Stimulated activated CD4-positive, alpha-beta T cell treated with anti-CD3 and anti-CD28 coated beads, TNF-alpha, amount 100 ng/mL, for 48 hours (primary cell): ENCODE measurements around the gene ZRSR2.

Experiments
- DNase-seq, 3 donors: peaks; one replicate each; pipeline ENCODE4 v3.0.0-alpha.2; 2020; ENCODE audit warnings: low read depth in 3 of 3

The ZRSR2 gene

GRCh38 chrX:15854080-15854655, 63.9 kb downstream of the ZRSR2 start:
- DNase-seq: peak in 2 of 3 donors; percentile 3 to 33

- peak; percentile 74 to 94 (median 86) for DNase-seq
Measured at GRCh38 chrX:15854712-15855567, 64.7 kb downstream of the ZRSR2 start, which contains the start of gene AP1S2. Gene AP1S2, minus strand, starts transcription at chrX:15854813. Its CDS starts 2,289 bp downstream, at chrX:15852524.

DNA sequence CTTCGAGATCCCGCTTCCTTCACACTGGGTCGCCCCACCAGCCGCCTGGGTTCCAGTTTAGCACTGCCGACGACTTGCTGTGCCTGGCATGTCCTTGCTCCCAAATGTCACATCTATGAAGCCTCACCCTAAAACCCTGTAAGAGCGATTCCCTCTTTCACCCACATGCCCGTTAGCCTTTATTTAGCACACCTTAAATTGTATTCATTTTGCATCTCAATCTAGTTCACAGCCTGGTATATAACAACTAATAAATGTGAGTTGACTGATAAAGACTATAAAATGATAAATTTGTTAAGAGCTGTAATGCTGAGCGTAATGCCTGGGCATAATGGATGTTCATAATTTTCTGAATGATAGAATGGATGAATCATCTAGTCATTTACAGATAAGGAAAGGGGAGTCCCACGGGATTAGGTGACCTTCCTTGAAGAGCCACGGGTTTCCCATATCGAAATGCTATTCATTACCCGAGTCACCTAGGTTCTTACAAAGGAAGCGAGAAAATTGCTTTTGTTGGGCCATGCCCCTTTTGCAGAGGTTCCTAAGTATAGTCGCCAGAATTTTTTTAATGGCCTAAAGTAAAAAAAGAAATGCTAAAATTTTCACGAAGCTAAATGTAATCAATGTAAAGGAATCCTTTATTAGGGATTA, 65.4 kb downstream of the ZRSR2 start:
- no peak for DNase-seq

- DNase-seq: no peak
Measured at GRCh38 chrX:15856222-15856587, 65.9 kb downstream of the ZRSR2 start.

- no peak for DNase-seq
Measured at GRCh38 chrX:15856636-15857035, 66.4 kb downstream of the ZRSR2 start.

- no peak for DNase-seq
Measured at GRCh38 chrX:15858051-15858450, 67.8 kb downstream of the ZRSR2 start.

DNA sequence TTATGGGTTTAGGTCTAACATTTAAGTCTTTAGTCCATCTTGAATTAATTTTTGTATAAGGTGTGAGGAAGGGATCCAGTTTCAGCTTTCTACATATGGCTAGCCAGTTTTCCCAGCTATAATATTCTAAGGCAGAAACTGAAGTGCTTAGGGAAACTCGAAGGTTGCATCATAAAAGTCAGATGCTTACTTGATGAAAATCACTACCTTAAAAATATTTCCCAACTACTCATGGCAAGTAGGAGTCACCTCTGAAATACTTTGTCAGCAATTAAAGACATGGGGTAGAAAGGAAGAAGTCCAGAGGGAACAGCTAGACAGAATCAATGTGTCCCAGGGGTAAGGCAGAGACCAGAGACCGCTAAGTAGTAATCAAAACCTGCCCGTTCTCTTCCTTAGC, 70.6 kb downstream of the ZRSR2 start:
- DNase-seq: no peak

GRCh38 chrX:15864023-15864422, 73.7 kb downstream of the ZRSR2 start:
- no peak for DNase-seq

GRCh38 chrX:15864629-15865028, 74.3 kb downstream of the ZRSR2 start:
- no peak for DNase-seq

DNA sequence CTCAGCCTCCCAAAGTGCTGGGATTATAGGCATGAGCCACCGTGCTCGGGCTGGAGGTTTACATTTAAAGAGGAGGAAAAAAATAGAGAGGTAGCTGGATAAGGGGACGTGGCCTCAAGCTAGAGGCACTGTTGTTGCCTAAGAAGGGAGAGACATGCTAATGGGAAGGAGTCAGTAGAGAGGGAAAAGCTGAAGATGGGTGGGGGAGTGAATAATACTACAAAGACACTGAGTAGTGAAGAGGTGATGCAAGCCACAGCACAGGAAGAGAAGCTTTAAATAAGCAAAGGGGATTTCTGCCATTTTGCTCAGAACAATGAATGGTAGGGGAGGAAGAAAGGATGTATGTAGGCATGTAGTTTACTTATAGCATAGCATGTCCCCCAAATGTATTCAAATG, 75.9 kb downstream of the ZRSR2 start:
- no peak for DNase-seq

DNA sequence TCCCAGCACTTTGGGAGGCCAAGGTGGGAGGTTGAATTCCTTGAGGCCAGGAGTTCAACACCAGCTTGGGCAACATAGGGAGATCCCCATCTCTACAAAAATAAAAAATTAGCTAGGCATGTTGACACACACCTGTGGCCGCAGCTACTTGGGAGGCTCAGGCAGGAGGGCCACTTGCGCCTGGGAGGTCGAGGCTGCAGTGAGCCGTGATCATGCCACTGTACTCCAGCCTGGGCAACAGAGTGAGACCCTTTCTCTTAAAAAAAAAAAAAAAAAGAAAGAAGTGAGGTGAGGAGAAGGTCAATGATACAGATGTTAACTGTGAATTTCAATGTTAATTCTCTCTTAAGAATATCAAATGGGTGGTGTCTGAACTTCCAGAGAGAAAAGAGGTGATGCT, 79.4 kb downstream of the ZRSR2 start:
- DNase-seq: no peak

- DNase-seq: no peak
Measured at GRCh38 chrX:15870310-15870709, 80.0 kb downstream of the ZRSR2 start.
